Esophagus muscularis mucosa (tissue), 3 donors: ENCODE data around the gene RNH1.

Experiments used
- CTCF ChIP-seq, 3 experiments: fragments of 200-600 bp in 2 of 3; fragments of 450-650 bp in 1 of 3; sonication (generic) in 2 of 3; IDR thresholded peaks; one replicate each; pipeline ENCODE4 v1.5.1; 2017 to 2019; ENCODE audit warnings: antibody characterized with exemption in 3 of 3, mild to moderate bottlenecking in 2 of 3, moderate library complexity in 1 of 3
- POLR2AphosphoS5 ChIP-seq, 2 donors: sonication (generic); formaldehyde crosslinking; IDR thresholded peaks; one replicate each; pipeline ENCODE4 v1.6.1; 2017; ENCODE audit warnings: antibody characterized with exemption in 2 of 2

- no peak for TF ChIP-seq POLR2AphosphoS5 (IDR thresholded peaks at IDR 0.05)
- no peak for TF ChIP-seq CTCF (IDR thresholded peaks at IDR 0.05)
Measured at GRCh38 chr11:472272-472671, 34.8 kb downstream of the RNH1 start.
